HT1080 (cell line): ENCODE results near the gene PDPK1. TPM values are rescaled to one million over a fixed set of nuclear protein-coding genes. Genes with fewer than 3 reads are reported as not detected.
A peak's percentile ranks its signal among the peaks of the same experiment; 100 is the strongest.

Experiments
- DNase-seq: peaks from one replicate; pipeline ENCODE4 v3.0.0-alpha.2; 2015; ENCODE audit warnings: low read depth
- total RNA-seq: library from RNA; depleted of rRNA; stranded (reverse); fragments of >200 nt; shearing (Covaris generic); gene quantifications from 2 replicates; pipeline ENCODE4 v1.2.3, GENCODE V29; 2014

Gene PDPK1
- total RNA-seq, 1 experiment from 2014 or later: 18.2 TPM

DNA sequence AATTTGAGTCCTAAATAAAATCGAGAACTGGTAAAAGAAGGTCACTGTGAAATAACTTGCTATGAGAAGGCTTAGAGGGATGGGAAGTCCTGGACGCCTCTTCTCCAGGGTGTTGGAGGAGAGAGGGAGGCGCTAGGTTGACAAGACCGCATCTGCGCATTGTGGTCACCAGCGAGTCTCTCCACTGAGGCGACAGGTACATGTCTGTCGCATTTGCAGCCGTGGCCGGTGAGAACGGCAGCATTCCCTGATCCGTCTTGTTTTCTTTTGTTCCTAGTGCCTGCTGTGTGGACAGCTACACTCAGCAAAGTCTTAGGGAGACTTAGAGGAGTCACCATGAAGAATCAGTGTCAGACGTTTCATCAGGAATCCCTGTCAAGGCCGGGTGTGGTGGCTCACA, 32.1 kb upstream of the PDPK1 start:
- no peak for DNase-seq

DNA sequence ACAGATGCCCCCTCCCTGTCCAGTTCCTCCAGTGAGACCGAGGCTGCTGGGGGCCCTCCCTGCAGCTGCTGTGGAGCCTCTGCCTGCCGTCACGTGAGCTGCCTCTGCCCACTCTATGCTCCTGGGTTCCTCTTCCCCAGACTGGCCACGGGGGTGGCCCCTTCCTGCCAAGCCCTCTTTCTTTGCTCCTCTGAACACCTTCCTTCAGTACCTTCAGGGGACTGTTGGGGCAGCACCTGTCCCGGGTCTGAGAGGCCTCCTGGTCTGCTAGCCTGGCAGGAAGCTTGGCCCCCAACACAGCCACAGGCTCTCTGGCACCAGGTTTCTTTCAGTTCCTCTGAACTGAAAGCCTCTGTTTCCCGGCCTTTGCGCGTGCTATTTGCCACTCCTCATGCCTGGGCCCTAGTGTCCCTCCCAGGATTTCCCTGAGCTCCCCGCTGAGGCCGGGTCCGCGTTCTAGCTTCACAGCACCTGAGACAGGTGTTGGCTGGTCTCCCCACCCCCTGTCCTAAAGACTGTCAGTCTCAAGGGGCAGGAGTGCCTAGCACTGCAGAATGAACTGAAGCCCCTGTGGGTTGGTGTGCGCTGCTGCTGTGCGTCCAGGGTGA, 30.7 kb upstream of the PDPK1 start:
- no peak for DNase-seq

DNA sequence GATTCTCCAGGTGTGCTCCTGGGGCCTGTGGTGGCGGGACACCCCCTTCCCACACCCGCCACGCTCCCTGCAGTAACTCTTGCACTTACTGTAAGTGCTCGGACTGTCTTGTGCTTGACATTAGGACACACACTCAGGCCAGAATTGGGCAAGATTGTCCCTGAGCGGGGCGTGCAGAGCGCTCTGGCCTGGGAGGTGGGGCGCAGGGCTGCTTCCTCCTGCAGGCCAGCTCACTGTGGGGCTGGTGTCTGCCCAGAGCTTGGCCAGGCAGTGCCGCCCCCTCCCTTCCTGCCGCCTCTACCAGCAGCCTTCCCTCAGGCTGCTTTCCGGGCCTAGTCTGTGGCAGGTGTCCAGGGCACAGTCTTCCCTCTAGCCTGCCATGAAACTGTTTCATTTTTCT, 30.2 kb upstream of the PDPK1 start:
- DNase-seq: no peak

DNA sequence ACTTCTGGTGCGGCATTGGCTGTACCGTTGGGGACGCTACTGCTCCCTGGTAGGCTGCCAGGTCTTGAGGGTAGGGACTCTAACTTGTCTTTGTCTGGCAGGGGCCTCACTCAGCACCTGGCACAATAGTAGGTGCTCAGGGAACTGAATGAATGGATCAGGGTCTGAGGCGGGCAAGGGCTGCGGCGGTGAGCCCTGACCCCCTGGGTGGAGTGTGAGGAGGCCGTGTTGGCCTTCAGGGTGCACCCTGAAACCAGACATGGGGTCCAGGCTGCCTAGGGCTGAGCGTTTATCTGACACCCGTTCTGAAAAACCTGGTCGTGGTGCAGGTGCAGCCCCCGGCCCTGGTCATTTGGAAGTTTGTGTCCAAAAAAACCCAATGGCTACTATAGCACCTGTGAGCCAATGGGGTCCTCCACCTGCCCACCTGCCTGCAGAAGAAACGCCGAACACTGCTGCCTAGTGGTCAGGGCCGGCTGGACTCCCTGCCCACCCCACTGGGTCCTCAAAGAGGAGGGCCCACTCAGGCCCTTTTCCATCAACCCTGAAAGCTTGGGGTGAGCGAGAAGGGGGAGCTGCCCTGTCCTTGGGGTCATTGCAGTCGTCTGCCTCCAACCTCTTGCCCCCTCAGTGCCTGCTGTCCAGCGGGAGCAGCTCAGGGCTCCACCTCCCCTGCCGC, 29.0 kb upstream of the PDPK1 start:
- no peak for DNase-seq

DNA sequence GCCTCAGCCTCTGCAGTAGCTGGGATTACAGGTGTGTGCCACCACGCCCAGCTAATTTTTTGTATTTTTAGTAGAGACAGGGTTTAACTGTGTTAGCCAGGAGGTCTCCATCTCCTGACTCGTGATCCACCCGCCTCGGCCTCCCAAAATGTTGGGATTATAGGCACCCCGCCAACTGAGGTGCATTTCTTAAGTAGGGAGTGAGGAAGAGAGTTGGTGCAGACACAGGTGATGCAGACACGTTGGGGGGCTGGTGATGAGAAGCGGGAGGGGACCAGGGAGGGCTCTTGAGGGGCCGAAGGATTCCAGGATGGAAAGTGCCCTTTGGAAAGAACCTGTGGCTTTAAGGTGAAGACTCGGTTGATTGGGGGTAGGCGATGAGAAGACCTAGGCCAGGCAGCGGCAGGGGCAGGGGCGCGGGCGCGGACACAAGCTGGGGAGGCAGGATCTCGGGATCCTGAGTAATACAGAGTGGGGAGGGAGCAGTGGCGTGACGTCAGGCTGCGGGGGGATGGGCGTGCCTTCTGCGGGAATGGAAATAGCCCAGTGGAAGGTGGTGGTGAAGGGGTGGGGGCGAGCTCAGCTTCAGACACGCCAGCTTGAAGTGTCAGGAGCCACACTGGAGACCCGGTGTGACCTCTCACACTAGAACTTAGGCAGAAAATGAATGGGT, 26.6 kb upstream of the PDPK1 start:
- no peak for DNase-seq

DNA sequence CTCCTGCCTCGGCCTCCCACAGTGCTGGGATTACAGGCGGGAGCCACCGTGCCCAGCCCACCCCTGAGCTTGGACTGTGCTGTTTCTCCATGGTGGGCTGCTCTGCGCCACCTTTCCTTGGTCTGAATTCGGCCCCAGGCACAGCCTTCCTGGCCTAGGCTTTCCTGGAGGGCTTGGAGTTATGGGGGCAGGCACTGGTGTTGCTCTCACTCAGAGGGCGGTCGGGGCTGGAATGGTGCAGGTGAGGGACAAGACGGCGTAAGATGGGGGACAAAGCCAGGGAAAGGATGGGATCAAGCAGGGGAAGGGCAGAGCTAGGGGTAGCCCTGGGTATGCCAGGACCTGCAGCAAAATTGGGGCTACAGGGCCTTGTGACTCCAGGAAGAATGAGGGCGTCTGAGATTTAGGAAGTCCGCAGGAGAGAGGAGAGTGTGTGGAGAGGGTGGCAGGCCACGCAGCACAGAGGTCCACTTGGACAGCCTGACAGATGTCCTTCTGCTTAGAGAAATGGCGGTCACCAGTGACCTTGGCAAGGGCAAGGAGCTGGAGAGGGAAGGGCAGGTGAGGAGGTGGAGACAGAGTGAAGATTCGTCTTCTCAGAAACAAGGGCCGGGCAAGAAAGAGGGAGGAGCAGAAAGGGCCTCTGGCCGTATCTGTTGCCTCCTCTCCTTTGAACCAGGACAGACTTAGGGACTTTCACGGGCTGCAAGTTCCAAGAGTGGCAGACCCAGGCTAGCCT, 25.7 kb upstream of the PDPK1 start:
- DNase-seq: no peak

DNA sequence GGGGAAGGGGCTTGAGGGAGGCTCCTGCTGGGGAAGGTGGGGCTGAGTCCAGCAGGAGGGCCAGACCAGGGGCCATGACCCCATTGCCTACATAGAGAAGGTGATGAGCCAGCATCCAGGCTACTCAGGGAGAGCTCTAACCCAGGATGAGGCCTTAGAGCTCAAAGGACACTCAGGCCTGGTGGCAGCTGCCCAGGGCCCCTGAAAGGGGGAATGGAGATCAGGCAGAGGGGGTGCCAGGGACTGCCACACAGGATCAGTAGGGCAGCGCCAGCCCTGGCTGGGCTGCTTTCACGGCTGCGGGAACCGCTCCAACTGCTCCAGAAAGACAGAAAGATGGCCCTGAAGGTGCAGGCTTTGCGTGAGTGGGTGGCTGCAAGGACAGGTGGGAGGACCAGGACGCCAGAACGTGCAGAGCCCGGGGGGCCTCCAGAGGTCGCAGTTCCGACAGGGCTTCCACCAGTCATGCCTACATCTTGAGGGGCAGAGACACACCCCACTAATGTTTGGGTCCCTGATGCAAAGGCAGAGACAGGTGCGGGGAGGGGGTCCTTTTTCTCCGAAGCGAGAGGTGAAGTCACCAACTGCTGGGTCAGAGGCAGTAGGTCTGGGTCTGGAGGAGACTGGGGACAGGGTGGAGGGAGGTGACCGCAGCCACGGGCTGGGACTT, 25.0 kb upstream of the PDPK1 start:
- DNase-seq: no peak

DNA sequence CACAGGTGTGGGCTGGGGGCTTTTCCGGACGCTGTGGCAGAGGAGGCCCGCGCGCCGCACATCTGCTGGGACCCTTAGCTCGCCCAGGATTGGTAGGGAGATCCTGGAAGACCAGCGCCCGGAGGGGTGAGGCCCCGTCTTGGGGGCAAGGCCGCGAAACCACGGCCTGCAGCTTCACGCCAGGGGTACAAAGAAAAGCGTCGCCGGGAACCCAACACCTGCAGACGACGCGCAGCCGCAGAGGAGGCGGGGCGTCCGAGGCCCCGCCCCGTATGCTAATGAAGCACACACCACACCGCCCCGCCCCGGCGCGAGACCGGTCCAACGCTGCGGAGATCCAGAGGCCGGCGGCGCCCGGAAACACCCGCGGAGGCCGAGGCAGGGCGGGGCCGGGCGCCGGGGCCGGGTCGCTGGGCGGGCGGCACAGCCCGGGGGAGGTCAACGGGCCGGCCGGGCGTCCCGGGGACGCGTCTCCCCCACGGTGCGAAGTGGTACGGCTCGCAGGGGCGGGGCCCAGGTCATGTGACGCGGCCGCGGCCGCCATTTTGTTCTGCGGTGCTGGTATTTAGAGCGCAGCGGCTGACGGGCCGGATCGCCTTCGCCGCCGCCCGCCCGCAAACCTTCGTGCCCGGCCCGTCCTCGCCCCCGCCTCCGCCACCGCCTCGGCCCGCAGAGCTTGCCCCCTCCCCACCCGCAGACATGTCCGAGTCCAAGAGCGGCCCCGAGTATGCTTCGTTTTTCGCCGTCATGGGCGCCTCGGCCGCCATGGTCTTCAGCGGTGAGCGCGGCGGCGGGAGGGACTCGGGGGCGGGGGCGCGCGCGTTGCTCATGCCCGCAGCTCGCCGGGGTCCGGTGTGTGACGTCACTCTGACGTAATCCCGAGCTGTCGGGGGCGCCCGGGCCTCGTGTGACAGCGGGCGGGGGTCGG, 24.2 kb upstream of the PDPK1 start, which contains the start of gene ATP6V0C:
TSS of gene ATP6V0C (plus strand) at position 548 of the 928 bp plus-strand sequence. CDS start at position 700, 152 bp downstream.
- peak; percentile 75 for DNase-seq

DNA sequence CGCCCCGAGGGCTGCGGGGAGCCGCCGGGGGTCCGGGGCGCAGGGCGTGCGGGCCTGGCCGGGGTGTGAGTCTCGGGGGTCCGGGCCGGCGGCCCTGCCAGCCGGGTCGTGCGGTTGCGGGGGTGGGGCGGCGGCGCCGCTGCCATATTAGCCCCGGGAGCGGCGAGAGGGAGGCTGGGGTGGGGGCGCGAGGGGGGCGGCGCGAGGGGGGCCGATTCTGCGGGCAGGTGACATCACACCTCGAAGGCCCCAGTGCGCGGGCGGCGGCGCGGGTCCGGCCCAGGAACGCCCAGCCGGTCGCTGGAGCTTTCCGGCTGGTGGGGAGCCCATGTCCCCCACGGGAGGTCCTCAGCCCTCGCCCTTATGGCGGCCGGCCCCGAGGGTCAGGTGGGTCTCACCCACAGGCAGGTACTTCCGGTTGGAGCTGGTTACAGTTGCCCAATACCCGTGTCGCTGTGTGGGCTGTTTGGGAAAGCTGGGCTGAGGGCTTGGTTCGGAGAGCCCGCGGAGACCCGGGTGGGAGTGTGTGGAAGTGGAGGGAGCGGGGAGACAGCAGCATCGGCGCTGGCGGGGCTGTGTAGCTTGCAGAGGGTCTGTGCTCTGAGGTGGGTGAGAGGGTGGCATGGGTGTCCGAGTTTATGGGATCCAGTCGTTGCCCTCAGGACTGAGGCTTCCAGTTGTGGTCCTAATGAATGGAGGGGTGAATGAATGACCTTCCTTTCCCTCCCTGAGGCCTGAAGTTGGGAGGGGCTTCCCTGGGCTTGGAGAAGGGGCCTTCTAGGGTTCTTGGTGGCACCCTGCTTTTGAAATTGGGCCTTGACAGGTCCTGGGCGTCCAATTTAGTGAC, 23.3 kb upstream of the PDPK1 start:
- no peak for DNase-seq

DNA sequence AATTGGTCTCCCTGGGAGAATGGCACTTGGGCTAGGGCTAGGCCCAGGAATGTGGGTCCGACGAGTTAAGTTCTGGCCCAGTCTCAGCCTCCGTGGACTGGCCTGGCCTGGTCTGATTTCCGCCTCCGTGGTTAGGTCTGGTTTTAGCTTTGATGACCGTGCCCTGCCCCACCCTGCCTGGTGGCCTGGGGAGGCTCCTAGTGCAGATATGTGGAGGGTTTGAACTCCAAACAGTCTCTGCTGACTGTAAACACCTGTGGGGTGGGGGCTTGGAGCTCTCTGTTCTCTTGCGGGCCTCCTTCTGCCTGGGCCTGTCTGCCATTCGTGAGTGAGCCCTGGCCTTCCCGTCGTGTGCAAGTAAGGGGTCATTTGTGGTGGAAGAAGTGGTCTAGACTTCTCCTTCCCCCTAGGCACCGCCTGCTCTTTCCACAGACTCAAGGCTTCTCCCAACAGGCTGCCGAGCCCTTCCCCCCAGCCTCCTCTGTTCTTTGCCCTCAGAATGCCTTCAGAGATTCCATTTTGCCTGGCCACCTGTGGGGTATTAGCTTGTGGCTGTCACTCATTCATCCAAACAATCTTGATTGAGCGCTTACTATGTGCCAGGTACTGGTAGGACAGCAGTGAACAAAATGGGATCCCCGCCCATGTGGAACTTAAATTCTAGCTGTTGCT, 22.5 kb upstream of the PDPK1 start:
- DNase-seq: no peak

DNA sequence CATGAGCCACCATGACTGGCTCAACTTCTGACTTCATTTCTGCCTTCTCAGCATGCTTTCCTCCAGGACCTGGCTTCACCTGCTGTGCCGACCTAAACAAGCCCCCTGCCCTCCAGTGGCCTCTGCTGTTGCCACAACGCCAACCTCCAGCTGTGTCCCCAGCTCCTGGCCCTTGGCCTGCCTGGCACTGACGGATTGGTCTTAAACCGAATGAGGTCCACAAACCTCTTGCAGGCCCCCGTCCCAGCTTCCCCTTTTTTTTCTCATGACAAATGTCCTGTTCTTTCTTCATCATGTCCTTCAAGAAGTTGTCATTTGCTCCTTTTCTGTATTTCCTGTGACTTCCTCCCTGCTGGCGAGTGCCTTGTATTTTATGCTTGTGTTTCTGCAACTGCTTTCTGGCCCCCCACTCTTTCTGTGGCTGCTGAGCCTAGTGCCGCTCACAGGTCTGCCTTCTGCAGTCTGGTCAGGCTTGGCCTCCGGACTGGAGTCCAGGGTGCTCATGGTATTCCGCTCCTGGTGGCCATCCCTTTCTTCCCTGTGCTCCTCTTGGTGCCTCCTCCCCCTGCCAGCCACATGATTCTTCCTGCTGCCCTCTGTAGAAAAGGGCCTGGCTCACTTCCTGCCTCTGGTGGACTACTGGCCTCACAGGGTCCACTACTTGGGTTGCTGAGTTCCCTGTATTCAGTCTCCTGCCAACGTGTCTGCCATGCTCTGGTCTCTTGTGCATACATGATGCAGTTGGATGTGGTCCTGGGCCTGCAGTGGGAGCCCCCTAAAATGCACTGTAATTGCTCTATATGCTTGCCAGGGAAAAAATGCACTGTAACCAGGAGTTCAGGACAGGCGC, 21.2 kb upstream of the PDPK1 start:
- DNase-seq: peak; percentile 48

DNA sequence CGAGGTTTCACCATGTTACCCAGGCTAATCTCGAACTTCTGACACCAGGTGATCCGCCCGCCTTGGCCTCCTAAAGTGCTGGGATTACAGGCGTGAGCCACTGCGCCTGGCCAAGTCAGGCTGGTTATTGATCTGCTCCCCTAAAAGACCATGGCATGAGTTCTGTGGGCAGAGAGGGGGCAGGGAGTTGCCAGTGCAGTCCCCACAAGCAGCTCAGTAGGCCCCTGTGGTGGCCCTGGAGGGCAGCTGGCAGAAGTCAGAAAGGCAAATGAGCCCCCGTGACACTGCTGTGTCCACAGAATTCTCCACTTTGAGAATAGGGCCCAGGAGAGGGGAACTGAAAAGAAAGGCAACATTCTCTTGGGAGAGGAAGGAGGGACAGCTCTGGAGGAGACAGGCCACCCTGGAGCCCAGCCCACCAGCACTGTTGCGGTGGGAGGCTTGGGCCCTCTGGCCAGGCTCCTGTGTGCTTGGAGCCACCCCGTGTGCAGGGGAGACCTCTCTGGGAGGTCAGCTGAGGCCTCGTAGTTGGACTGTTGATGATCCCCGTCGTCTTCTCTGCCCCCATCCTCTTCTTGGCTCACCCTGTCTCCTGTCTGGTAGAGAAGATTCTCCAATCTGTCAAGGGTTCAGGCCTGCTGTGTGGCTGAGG, 19.7 kb upstream of the PDPK1 start:
- DNase-seq: no peak

DNA sequence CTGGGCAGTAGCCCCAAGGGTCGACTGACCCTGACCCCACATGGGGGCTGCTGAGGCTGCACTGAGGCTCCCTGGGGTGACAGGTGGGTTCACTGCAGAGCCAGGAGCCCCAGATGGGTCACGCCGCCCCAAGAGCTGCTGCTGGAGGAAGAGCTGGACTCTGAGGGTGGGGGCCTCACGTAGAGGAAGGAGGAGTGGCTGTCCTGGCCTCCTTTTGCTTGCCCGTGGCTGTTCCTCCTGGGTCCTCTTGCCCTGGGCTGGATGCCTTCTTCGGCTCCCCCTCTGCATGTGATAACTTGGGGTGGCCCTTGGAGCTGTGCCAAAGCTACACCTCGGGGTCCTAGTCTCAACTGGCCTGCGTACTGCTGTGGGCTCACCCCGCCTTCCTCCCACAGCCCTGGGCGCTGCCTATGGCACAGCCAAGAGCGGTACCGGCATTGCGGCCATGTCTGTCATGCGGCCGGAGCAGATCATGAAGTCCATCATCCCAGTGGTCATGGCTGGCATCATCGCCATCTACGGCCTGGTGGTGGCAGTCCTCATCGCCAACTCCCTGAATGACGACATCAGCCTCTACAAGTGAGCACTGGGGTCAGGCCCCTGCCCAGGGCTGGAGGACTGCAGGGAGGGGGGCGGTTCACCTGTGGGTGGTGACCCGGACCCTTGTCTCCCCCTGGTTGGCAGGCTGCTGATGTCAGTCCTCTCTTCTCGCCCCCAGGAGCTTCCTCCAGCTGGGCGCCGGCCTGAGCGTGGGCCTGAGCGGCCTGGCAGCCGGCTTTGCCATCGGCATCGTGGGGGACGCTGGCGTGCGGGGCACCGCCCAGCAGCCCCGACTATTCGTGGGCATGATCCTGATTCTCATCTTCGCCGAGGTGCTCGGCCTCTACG, 18.8 kb upstream of the PDPK1 start:
- no peak for DNase-seq

DNA sequence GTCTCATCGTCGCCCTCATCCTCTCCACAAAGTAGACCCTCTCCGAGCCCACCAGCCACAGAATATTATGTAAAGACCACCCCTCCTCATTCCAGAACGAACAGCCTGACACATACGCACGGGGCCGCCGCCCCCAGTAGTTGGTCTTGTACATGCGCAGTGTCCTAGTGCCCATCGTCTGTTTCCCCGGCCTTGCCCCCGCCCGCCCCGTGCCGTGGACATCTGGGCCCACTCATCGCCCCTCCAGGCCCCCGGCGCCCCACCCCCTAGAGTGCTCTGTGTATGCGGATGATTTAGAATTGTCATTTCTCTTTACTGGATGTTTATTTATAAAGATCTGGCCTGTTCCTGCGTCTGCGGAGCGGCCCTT, 18.1 kb upstream of the PDPK1 start:
- no peak for DNase-seq

DNA sequence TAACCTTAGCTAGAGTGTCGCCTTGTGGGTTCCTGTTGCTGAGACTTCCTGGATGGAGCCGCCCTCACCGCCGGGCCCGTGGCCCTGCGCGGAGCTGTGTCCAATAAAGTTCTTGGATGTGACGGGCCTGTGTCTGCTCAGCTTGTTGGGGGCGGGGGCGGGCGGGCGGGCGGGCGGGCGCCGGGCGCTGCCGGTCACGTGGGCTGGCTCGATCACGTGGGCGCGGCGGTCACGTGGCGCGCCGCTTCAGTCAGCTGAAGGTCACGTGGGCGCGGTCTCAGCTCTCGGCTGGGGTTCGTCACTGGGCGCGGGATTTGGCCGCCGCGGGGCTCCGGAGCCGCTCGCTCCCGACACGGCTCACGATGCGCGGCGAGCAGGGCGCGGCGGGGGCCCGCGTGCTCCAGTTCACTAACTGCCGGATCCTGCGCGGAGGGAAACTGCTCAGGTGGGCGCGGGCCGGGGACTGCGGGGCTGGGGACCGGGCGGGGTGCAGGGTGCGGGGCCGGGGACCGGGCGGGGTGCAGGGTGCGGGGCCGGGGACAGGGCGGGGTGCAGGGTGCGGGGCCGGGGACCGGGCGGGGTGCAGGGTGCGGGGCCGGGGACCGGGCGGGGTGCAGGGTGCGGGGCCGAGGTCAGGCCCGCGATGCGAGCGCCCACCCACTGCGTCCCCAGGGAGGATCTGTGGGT, 17.6 kb upstream of the PDPK1 start, which contains the start of gene AMDHD2:
TSS of gene AMDHD2 (plus strand) at position 275 of the 687 bp plus-strand sequence. CDS start at position 363, 88 bp downstream.
- DNase-seq: peak; percentile 80
